GM23338 (cell line): ENCODE results near the gene MEGF8. TPM values are rescaled to one million over a fixed set of nuclear protein-coding genes. Genes with fewer than 3 reads are reported as not detected.

Source experiments
- ATAC-seq: fragments of 200-7000 bp; cut with Tn5 transposase; 3 replicates; pipeline ENCODE4 v1.9.1; 2020
- DNase-seq: peaks from one replicate; pipeline ENCODE4 v3.0.0-alpha.2; 2015; ENCODE audit warnings: low spot score
- H2AFZ ChIP-seq: fragments of 200-600 bp; sonication (generic); 2 replicates; pipeline ENCODE4 v1.8.0; 2016; ENCODE audit warnings: antibody characterized with exemption, mild to moderate bottlenecking, moderate library complexity
- H3F3A ChIP-seq: fragments of 200-600 bp; sonication (generic); replicated peaks from 2 replicates; pipeline ENCODE4 v1.8.0; 2017; ENCODE audit warnings: antibody characterized with exemption, mixed run types, low read depth
- H3K27ac ChIP-seq: fragments of 200-600 bp; sonication (generic); 2 replicates; pipeline ENCODE4 v1.6.1; 2016; ENCODE audit warnings: low read depth
- H3K27me3 ChIP-seq: fragments of 200-600 bp; sonication (generic); 2 replicates; pipeline ENCODE4 v1.8.0; 2016; ENCODE audit warnings: mild to moderate bottlenecking, mixed run types, moderate library complexity; ENCODE audit not compliant: insufficient read depth
- H3K36me3 ChIP-seq: fragments of 200-600 bp; sonication (generic); 2 replicates; pipeline ENCODE4 v1.8.0; 2016; ENCODE audit warnings: mild to moderate bottlenecking; ENCODE audit not compliant: insufficient read depth
- H3K4me1 ChIP-seq: fragments of 200-600 bp; sonication (generic); 2 replicates; pipeline ENCODE4 v1.8.0; 2016; ENCODE audit warnings: mild to moderate bottlenecking, moderate library complexity; ENCODE audit not compliant: insufficient read depth
- H3K4me2 ChIP-seq: fragments of 200-600 bp; sonication (generic); 2 replicates; pipeline ENCODE4 v1.7.1; 2017; ENCODE audit warnings: mixed run types
- H3K4me3 ChIP-seq: fragments of 200-600 bp; sonication (generic); 2 replicates; pipeline ENCODE4 v1.6.1; 2016; ENCODE audit warnings: mixed run types
- H3K79me2 ChIP-seq: fragments of 200-600 bp; sonication (generic); replicated peaks from 2 replicates; pipeline ENCODE4 v1.8.0; 2017; ENCODE audit warnings: mild to moderate bottlenecking; ENCODE audit not compliant: insufficient read depth
- H3K9me2 ChIP-seq: fragments of 200-600 bp; sonication (generic); 2 replicates; pipeline ENCODE4 v1.8.0; 2017; ENCODE audit not compliant: insufficient read depth
- H4K20me1 ChIP-seq: fragments of 200-600 bp; sonication (generic); replicated peaks from 2 replicates; pipeline ENCODE4 v1.8.0; 2017; ENCODE audit warnings: mild to moderate bottlenecking; ENCODE audit not compliant: insufficient read depth
- H3K27ac Mint-ChIP-seq: 2 replicates; pipeline ENCODE4 v1.8.0; 2020; ENCODE audit warnings: inconsistent platforms, mild to moderate bottlenecking, moderate library complexity, mixed read lengths
- H3K27me3 Mint-ChIP-seq: 3 replicates; pipeline ENCODE4 v1.8.0; 2022; ENCODE audit warnings: low read depth, mild to moderate bottlenecking, moderate library complexity, mixed read lengths, inconsistent platforms; ENCODE audit not compliant: insufficient read depth, poor library complexity
- H3K36me3 Mint-ChIP-seq: 3 replicates; pipeline ENCODE4 v1.8.0; 2021; ENCODE audit warnings: low read depth, mild to moderate bottlenecking, inconsistent platforms, moderate library complexity, mixed read lengths
- H3K4me1 Mint-ChIP-seq: 3 replicates; pipeline ENCODE4 v1.8.0; 2020; ENCODE audit warnings: mild to moderate bottlenecking, inconsistent platforms, mixed read lengths
- H3K4me3 Mint-ChIP-seq: 3 replicates; pipeline ENCODE4 v1.8.0; 2021; ENCODE audit warnings: moderate library complexity, mild to moderate bottlenecking, inconsistent platforms, mixed read lengths
- H3K9me3 Mint-ChIP-seq: 3 replicates; pipeline ENCODE4 v1.8.0; 2020; ENCODE audit warnings: moderate library complexity, mild to moderate bottlenecking, inconsistent platforms, mixed read lengths
- CREB1 ChIP-seq: fragments of 250-450 bp; sonication (Bioruptor Pico); IDR thresholded peaks from 2 replicates; pipeline ENCODE4 v1.5.0; 2020; ENCODE audit warnings: low read depth, mild to moderate bottlenecking, moderate library complexity
- CTCF ChIP-seq, 2 experiments: fragments of 200-600 bp in 1 of 2; sonication (generic) in 1 of 2; conservative IDR thresholded peaks; 2 replicates each; pipeline versions ENCODE4 v1.5.1 to v1.6.1; 2016 to 2017; ENCODE audit warnings: antibody characterized with exemption in 2 of 2, low read depth in 2 of 2, mild to moderate bottlenecking in 2 of 2, moderate library complexity in 1 of 2
- ETS1 ChIP-seq: IDR thresholded peaks from 2 replicates; pipeline ENCODE4 v1.6.1; 2016; ENCODE audit warnings: antibody characterized with exemption
- EZH2phosphoT487 ChIP-seq: fragments of 200-600 bp; sonication (generic); IDR thresholded peaks from one replicate; pipeline ENCODE4 v1.8.1; 2018; ENCODE audit warnings: antibody characterized with exemption; ENCODE audit not compliant: unreplicated experiment
- JUNB ChIP-seq: IDR thresholded peaks from one replicate; pipeline ENCODE4 v1.6.1; 2016; ENCODE audit warnings: antibody characterized with exemption; ENCODE audit not compliant: unreplicated experiment
- POLR2AphosphoS5 ChIP-seq: IDR thresholded peaks from 2 replicates; pipeline ENCODE4 v1.6.1; 2016; ENCODE audit warnings: antibody characterized with exemption, low read depth
- ZNF114 ChIP-seq: fragments of 250-450 bp; sonication (Bioruptor Pico); IDR thresholded peaks from 2 replicates; pipeline ENCODE4 v1.5.0; 2020; ENCODE audit warnings: mild to moderate bottlenecking, moderate library complexity
- ZNF331 ChIP-seq: fragments of 250-450 bp; sonication (Bioruptor Pico); IDR thresholded peaks from 2 replicates; pipeline ENCODE4 v1.5.0; 2020; ENCODE audit warnings: low read depth, mild to moderate bottlenecking, moderate library complexity
- ZNF462 ChIP-seq: fragments of 250-450 bp; sonication (Bioruptor Pico); IDR thresholded peaks from 2 replicates; pipeline ENCODE4 v1.5.0; 2020; ENCODE audit warnings: mild to moderate bottlenecking, moderate library complexity
- polyA plus RNA-seq: library from polyadenylated mRNA; unstranded; fragments of >200 nt; fragmentation: Nextera tagmentation; extraction: Ambion mirVana; gene quantifications from 2 replicates; pipeline ENCODE4 v1.2.1, GENCODE V29; 2016
- total RNA-seq: library from RNA; depleted of rRNA; stranded (reverse); fragments of >200 nt; shearing (Covaris generic); gene quantifications from 2 replicates; pipeline ENCODE4 v1.2.3, GENCODE V29; 2014

MEGF8 gene
- total and polyA plus RNA-seq, 2 experiments from 2014 or later: 6.2 to 40.5 TPM

GRCh38 chr19:42411581-42412178 is 86.2 kb downstream of the MEGF8 start:
- Histone ChIP-seq H3K9me2 (no peaks in the 10 kb centered on the region), H3K27ac (no peak overlapping the region), H3K36me3 (no peaks in the 10 kb centered on the region), H4K20me1 (peaks cover 8% of the 10 kb centered on the region), H3K79me2 (no peaks in the 10 kb centered on the region), H3F3A (no peaks in the 10 kb centered on the region), H3K4me1 (no peaks in the 10 kb centered on the region), H3K4me3 (no peak overlapping the region), H3K4me2 (no peak overlapping the region), H3K27me3 (peaks cover 20% of the 10 kb centered on the region), H2AFZ (no peak overlapping the region)
- Mint-ChIP-seq H3K4me3 (no peak overlapping the region; the same call in 2 of the 3 replicates), H3K4me1 (peaks cover 18% of the 10 kb centered on the region), H3K36me3 (peaks cover 22% of the 10 kb centered on the region), H3K9me3 (no peaks in the 10 kb centered on the region; the same call in 1 of the 3 replicates), H3K27me3 (peaks cover 67% of the 10 kb centered on the region), H3K27ac (no peak overlapping the region)
- DNase-seq: no peak
- TF ChIP-seq CTCF (conservative IDR thresholded peaks at IDR 0.05; ENCODE audit: low read depth in 2 of 2): no peak
- no peak for TF ChIP-seq POLR2AphosphoS5
- no peak for TF ChIP-seq ZNF114 (CRISPR knock-in tag)
- no peak for TF ChIP-seq JUNB
- TF ChIP-seq CREB1 (CRISPR knock-in tag): no peak
- no peak for TF ChIP-seq ZNF331 (CRISPR knock-in tag)
- TF ChIP-seq ETS1: no peak
- no peak for TF ChIP-seq EZH2phosphoT487
- TF ChIP-seq ZNF462 (CRISPR knock-in tag): no peak
- ATAC-seq: no peak
